HG03460 (cell line): ENCODE data around the gene MED12L.
"Not testable (repeated sequence)": the region's sequence is repeated elsewhere in the genome, so short reads cannot be mapped to it uniquely, and the experiment has no call there.

Source experiments
- ATAC-seq: cut with Tn5 transposase; IDR thresholded peaks from one replicate; pipeline ENCODE4 v1.9.1; 2021; ENCODE audit not compliant: unreplicated experiment

MED12L gene

GRCh38 chr3:151362751-151363174 lies 277.3 kb downstream of the MED12L start:
- ATAC-seq: no peak

- no peak for ATAC-seq
Observed at GRCh38 chr3:151366993-151367392, 281.5 kb downstream of the MED12L start.

- no peak for ATAC-seq
Observed at GRCh38 chr3:151367448-151367847, 282.0 kb downstream of the MED12L start.

GRCh38 chr3:151371526-151371925 lies 286.1 kb downstream of the MED12L start:
- no peak for ATAC-seq

- ATAC-seq: no peak
Observed at GRCh38 chr3:151372063-151372820, 286.8 kb downstream of the MED12L start.

- peak; percentile 46 for ATAC-seq
Observed at GRCh38 chr3:151377768-151378385, 292.4 kb downstream of the MED12L start.

- no peak for ATAC-seq
Observed at GRCh38 chr3:151379083-151379734, 293.7 kb downstream of the MED12L start.

- peak; percentile 40 for ATAC-seq
Observed at GRCh38 chr3:151382671-151383070, 297.2 kb downstream of the MED12L start.

GRCh38 chr3:151383111-151383510 lies 297.6 kb downstream of the MED12L start:
- no peak for ATAC-seq

GRCh38 chr3:151383956-151384355 lies 298.5 kb downstream of the MED12L start:
- ATAC-seq: peak; percentile 53

- peak; percentile 38 for ATAC-seq
Observed at GRCh38 chr3:151384741-151385174, 299.3 kb downstream of the MED12L start, which contains the start of gene P2RY12. Gene P2RY12, minus strand, starts transcription at chr3:151384753. Its CDS starts 45,908 bp downstream, at chr3:151338845.

GRCh38 chr3:151386056-151386455 lies 300.6 kb downstream of the MED12L start:
- ATAC-seq: no peak

GRCh38 chr3:151387432-151387831 lies 302.0 kb downstream of the MED12L start:
- ATAC-seq: no peak

GRCh38 chr3:151387842-151388241 lies 302.4 kb downstream of the MED12L start:
- no peak for ATAC-seq

GRCh38 chr3:151391720-151392119 lies 306.3 kb downstream of the MED12L start:
- no peak for ATAC-seq

GRCh38 chr3:151392191-151392590 lies 306.7 kb downstream of the MED12L start:
- ATAC-seq: not testable (repeated sequence)

GRCh38 chr3:151393146-151393830 lies 307.8 kb downstream of the MED12L start:
- no peak for ATAC-seq

GRCh38 chr3:151393941-151394340 lies 308.5 kb downstream of the MED12L start:
- no peak for ATAC-seq

- no peak for ATAC-seq
Observed at GRCh38 chr3:151394611-151395010, 309.1 kb downstream of the MED12L start.

- ATAC-seq: no peak
Observed at GRCh38 chr3:151395806-151396205, 310.3 kb downstream of the MED12L start.

- ATAC-seq: no peak
Observed at GRCh38 chr3:151398895-151399294, 313.4 kb downstream of the MED12L start.
